ENCODE measurements around the gene TCFL5.

The TCFL5 gene

DNA sequence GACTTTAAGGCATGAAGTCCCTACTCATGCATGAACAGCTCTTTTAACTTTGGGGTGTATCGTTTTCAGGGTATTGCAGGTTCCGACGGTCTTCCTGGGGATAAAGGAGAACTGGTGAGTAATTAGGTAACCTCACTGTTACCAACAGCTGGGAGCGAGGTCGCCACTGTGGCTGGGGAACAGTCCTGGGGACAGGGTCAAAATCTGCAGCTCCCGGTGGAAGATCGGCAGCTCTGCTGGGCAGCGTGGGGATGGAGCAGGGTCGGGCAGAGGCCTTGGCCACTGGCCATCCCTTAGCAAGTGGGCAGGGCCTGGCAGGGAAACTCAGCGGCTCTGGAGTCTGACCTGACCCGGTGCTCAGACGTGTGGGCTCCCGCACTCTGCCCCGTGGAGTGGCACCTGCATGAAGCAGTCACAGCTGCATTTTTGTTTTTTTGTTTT, 28.7 kb downstream of the TCFL5 start:
- DNase-seq (ENCODE audit: low read depth), result no peak

GRCh38 chr20:62832212-62832922, 29.3 kb downstream of the TCFL5 start:
- no peak for DNase-seq (ENCODE audit: low read depth)

DNA sequence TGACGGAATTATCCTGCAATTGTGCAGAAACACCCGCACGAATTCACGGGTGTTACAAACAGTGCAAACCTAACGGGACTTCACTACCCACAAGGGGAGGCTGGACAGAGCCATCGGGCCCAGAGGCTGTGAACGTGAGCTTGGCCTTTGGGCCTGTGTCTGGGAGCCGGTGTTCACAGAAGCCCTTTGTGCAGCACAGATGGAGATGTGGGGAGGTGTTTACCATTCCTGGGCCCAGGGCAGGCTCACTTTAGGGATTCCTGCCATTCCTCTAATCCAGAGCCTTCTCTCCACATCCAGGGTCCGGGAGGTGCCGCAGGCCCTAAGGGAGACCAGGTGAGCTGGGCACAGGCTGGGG, 29.8 kb downstream of the TCFL5 start:
- DNase-seq (ENCODE audit: low read depth), result no peak

DNA sequence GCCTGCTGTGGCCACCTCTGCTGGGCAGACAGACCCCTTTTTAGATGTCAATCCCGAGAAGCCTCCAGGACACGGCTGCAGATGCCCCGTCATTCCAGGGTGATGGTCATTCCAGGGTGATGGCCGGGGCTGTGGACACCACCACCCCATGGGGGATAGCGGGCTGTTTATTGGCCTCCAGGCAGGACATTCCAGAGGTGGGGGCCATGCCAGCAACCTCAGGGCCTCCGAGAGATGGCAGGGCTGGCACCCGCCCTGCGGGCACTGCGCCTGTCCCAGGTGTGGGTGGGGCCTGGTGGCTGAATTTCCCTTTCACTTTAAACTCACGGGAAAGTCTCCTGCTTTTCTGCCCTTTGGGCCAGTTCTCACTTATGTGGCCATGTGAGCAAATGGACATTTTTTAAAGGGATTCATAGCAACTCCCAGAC, 30.2 kb downstream of the TCFL5 start:
- no peak for DNase-seq (ENCODE audit: low read depth)

- DNase-seq (ENCODE audit: low read depth), result no peak
Observed at GRCh38 chr20:62830821-62831220, 30.8 kb downstream of the TCFL5 start.

DNA sequence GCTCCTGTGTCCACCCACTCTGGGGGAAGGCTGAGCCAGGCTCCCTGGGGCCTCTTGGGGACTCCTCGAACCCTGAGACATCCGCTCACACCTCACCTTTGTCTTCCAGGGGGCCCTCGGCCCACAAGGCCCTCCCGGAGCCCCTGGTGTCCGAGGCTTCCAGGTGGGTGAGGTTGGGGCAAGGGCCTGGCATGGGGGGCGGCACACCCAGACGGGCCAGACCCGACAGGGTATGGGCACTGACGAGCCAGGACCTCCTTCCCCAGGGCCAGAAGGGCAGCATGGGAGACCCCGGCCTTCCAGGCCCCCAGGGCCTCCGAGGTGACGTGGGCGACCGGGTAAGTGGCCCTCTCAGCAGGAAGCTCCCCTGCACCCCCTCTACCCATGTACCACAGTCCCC, 31.4 kb downstream of the TCFL5 start:
- DNase-seq (ENCODE audit: low read depth), result no peak

DNA sequence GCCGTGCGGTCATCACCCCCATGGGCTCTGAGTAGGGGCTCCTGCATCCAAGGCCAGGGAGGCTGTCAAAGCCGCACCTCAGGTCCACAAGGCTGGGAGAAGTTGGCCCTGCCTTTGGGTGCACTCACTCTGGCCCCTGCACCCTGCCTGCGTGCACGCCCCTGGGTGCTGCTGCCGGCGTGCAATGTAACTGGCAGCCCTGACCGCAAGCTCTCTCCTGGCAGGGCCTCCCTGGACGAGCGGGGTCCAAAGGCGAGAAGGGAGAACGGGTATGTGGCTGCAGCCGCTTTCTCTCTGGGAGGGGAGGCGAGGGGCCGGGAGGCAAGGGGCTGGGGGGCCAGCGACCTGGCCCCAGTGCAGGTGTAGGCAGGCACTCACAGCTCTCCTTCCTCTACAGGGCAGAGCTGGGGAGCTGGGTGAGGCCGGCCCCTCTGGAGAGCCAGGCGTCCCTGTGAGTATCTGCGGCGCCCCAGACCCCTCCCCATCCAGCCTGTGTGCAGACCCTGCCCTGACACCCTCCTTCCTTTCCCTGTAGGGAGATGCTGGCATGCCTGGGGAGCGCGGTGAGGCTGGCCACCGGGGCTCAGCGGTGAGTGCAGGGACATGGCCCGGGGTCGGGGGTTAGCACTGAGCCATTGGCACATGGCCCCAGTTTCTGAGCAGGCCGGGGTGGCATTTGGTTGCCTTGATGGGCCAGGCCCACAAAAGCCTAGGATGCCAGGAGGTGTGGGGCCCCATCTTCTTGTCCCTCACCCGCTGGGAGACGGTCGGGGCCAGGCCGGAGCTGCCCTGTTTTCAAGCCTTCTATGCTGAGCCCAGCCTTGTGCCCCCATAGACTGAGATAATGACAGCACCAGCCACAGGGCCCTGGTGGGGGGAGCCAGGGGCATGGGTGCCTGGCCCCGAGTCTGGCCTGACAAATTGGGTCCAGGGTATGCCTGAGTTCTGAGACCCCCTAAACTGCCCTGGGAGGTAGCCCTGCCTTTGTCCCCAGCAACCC, 32.1 kb downstream of the TCFL5 start:
- DNase-seq (ENCODE audit: low read depth), result no peak

DNA sequence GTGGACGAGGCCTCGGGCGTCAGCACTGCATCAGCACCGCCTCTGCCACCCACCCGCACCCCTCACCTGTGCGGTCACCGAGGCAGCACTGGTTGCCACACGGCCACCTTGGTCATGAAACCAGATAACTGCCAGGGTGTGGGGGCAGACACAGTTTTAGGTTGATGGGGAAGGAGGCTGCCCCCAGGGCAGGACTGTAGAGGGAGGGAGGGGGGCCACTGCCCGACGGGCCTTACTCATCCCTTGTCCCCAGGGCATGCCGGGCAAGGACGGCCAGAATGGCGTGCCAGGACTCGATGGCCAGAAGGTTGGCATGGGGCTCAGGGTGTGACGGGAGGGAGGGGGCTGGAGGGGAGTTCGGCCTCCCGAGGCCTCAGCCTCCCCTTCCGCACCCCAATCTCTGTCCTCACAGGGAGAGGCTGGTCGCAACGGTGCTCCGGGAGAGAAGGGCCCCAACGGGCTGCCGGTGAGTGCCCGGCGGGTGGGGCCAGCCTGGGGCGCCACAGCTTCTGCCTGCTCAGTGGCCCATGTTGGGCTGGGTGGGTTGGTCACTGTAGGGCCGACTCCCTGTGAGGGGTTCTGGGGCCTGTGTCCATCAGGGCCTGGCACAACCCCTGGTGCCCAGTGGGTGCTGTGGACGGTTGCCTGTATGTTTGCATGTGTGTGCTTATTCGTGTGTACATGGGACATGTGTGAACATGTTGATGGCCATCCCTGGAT, 33.0 kb downstream of the TCFL5 start:
- DNase-seq (ENCODE audit: low read depth), result no peak

- DNase-seq (ENCODE audit: low read depth), result no peak
Observed at GRCh38 chr20:62828051-62828450, 33.6 kb downstream of the TCFL5 start.

GRCh38 chr20:62827311-62828038, 34.1 kb downstream of the TCFL5 start:
- no peak for DNase-seq (ENCODE audit: low read depth)

DNA sequence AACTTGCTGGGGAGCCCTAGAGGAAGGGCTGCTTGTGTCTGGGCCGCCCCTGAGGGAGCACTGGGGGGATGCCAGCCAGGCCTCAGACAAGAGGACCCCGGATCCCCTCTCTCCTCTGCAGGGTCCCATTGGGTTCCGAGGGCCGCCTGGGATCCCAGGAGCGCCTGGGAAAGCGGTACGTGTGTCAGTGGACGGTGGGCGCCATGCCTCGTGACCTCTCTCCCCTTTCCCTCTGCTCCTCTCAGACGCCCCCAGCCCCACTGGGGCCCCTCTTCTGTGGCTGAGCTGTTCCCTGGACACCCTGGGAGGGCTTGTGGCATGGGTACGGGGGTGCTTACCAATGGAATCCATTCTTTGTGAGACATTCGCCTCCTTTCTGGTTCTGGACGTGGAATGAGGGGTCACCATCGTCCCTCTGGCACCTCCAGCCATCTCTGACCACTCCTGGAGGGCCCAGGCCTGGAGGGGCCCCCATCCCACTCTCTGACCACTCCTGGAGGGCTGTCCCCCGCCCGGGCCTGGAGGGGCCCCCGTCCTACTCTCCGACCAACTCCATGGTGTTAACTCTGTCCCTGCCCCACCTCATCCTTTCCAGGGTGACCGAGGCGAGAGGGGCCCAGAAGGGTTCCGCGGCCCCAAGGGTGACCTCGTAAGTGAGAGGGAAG, 34.8 kb downstream of the TCFL5 start:
- no peak for DNase-seq (ENCODE audit: low read depth)

- DNase-seq (ENCODE audit: low read depth), result no peak
Observed at GRCh38 chr20:62825986-62826645, 35.5 kb downstream of the TCFL5 start.

GRCh38 chr20:62825333-62825985, 36.2 kb downstream of the TCFL5 start:
- DNase-seq (ENCODE audit: low read depth), result no peak

DNA sequence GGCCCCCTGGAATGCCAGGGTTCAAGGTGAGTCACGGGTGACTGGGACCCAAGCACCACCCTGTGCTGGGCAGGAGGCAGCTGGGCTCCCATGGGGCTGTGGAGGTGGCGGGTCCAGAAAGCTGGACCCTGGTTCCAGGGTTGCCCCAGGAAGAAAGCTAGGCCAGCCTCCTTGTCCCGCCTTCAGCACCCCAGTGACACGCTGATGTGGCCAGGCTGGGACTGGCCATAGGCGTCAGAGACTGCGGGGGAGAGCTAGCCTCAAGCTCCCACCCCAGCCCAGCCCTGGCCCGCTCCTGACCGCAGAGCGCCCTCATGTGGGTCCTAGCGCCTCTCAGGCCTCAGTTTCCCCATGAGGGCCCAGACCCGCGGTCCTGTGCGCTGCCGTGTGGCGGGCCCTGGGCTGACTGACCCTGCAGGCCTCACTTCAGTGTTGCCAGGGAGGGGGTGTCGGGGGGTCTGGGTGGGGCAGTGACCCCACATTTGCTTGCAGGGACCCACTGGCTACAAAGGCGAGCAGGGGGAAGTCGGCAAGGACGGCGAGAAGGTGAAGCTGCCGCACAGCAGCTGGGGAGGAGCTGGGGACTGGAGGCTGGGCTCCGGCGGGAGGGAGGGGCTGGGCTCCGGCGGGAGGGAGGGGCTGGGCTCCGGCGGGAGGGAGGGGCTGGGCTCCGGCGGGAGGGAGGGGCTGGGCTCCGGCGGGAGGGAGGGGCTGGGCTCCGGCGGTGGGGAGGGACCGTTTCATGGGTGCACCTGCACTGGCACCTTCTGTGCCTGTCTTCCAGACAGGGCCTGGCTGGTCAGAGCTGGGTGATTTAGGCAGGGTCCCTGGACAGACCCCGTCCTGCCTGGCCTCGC, 36.9 kb downstream of the TCFL5 start:
- DNase-seq (ENCODE audit: low read depth), result no peak

DNA sequence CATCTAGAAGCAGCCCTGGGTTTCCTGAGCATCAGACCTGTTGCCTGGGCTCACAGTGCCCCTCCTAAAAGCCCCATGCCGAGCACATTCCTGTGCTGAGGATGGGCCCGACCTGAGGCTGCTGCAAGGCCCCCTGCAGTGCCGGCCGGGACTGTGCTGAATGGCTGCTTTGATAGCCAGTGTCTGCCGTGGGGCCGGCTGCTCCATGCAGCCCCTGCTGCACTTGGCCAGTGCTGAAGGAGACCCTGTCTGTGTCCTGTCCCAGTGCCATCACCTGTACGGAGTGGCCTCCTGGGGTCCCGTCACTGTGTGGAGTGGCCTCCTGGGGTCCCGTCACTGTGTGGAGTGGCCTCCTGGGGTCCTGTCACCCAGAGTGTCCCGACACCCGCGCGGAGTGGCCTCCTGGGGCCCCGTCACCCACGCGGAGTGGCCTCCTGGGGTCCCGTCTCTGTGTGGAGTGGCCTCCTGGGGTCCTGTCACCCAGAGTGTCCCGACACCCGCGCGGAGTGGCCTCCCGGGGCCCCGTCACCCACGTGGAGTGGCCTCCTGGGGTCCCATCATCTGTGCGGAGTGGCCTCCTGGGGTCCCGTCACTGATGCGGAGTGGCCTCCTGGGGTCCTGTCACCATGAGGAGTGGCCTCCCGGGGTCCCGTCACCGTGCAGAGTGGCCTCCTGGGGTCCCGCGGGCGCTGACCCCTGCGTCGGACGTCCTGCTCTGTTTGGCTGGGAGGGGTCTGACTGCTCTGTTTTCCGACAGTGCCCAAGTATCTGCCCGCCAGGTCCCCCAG, 37.7 kb downstream of the TCFL5 start:
- no peak for DNase-seq (ENCODE audit: low read depth)

DNA sequence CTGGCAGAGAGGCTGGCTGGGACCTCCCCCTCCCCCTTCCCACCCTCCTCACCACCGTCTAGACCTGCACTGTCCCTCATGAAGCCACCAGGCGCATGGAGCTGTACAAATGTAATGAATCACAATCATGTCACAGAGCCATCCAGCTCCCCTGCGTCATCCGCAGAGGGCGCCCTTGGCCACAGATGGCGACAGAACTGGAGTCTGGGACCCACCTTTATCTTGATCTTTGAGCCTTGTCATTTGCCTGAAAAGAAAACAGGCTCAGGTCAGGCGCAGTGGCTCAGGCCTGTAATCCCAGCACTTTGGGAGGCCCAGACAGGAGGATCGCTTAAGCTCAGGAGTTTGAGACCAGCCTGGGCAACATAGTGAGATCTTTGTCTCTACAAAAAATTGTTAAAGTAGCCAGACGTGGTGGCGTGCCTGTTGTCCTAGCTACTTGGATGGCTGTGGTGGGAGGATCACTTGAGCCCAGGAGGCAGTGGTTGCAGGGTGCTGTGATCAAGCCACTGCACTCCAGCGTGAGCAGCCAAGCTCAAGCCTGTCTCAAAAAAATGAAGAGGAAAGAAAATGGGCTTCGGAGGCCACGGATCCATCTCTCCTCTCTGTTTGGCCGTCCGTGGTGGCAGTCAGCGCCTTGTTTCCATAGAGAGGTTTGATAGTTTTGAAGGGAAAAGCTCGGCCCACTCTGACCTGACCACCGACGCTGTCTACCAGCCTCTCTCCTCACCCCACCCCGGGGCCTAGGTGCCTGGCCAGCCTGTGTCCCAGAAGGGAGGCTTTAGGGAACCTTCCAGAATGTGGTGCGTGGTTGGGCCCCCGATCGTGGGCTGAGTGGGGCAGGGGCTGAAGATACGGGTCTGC, 38.6 kb downstream of the TCFL5 start:
- DNase-seq (ENCODE audit: low read depth), result no peak

GRCh38 chr20:62822239-62822787, 39.3 kb downstream of the TCFL5 start:
- no peak for DNase-seq (ENCODE audit: low read depth)

All from activated gamma-delta T cell treated with anti-CD3 and anti-CD28 coated beads, Interleukin-2, amount 50 U/mL, for 16 hours (primary cell).